GM18517 (cell line): Measurements from ENCODE around the gene PTGES2.
A peak's percentile ranks its signal among the peaks of the same experiment; 100 is the strongest.

Source experiments
- ATAC-seq: cut with Tn5 transposase; IDR thresholded peaks from one replicate; pipeline ENCODE4 v1.9.1; 2021; ENCODE audit warnings: mild to moderate bottlenecking, moderate library complexity; ENCODE audit not compliant: unreplicated experiment

The PTGES2 gene

GRCh38 chr9:128127568-128127989, at the start of gene PTGES2:
Gene PTGES2 (minus strand): TSS chr9:128127729. CDS start chr9:128127717, 12 bp downstream.
- peak; percentile 42 for ATAC-seq

GRCh38 chr9:128175726-128176125, 48.2 kb upstream of the PTGES2 start:
- ATAC-seq: no peak

- ATAC-seq: no peak
These were observed 47.6 kb upstream of the PTGES2 start for GRCh38 chr9:128175102-128175563.

GRCh38 chr9:128174062-128174461, 46.5 kb upstream of the PTGES2 start:
- ATAC-seq: no peak

- ATAC-seq: no peak
These were observed 42.4 kb upstream of the PTGES2 start for GRCh38 chr9:128169925-128170324.

- ATAC-seq: no peak
These were observed 42.0 kb upstream of the PTGES2 start for GRCh38 chr9:128169492-128169891.

GRCh38 chr9:128168731-128169308, 41.3 kb upstream of the PTGES2 start:
- no peak for ATAC-seq

- no peak for ATAC-seq
These were observed 39.7 kb upstream of the PTGES2 start for GRCh38 chr9:128167209-128167608.

GRCh38 chr9:128166169-128166568, 38.6 kb upstream of the PTGES2 start:
- no peak for ATAC-seq

GRCh38 chr9:128164307-128164885, 36.9 kb upstream of the PTGES2 start:
- no peak for ATAC-seq

- ATAC-seq: no peak
These were observed 36.2 kb upstream of the PTGES2 start for GRCh38 chr9:128163523-128164306.

GRCh38 chr9:128163027-128163515, 35.5 kb upstream of the PTGES2 start:
- ATAC-seq: no peak

- ATAC-seq: no peak
These were observed 34.9 kb upstream of the PTGES2 start for GRCh38 chr9:128162215-128163026.

GRCh38 chr9:128161215-128161902, 33.8 kb upstream of the PTGES2 start:
- ATAC-seq: no peak

GRCh38 chr9:128160603-128160987, 33.1 kb upstream of the PTGES2 start:
- ATAC-seq: peak; percentile 3

GRCh38 chr9:128159784-128160602, 32.5 kb upstream of the PTGES2 start, which contains the start of gene BBLN:
Gene BBLN (plus strand): TSS chr9:128160265. CDS start chr9:128160408, 143 bp downstream.
- ATAC-seq: peak; percentile 61

- ATAC-seq: no peak
These were observed 31.9 kb upstream of the PTGES2 start for GRCh38 chr9:128159522-128159783.

- no peak for ATAC-seq
These were observed 28.4 kb upstream of the PTGES2 start for GRCh38 chr9:128155736-128156500.
